HG03175 (cell line): ENCODE data around the gene SOBP.
"Not testable (repeated sequence)": the region's sequence is repeated elsewhere in the genome, so short reads cannot be mapped to it uniquely, and the experiment has no call there.

Experiments
- ATAC-seq: cut with Tn5 transposase; IDR thresholded peaks from one replicate; pipeline ENCODE4 v1.9.1; 2021; ENCODE audit warnings: mild to moderate bottlenecking, moderate library complexity; ENCODE audit not compliant: unreplicated experiment

Gene SOBP

GRCh38 chr6:107520706-107521105 is 30.8 kb downstream of the SOBP start:
- not testable (repeated sequence) for ATAC-seq

- no peak for ATAC-seq
Measured at GRCh38 chr6:107523054-107523791, 33.3 kb downstream of the SOBP start.

GRCh38 chr6:107523794-107524193 is 33.9 kb downstream of the SOBP start:
- no peak for ATAC-seq

GRCh38 chr6:107524626-107525025 is 34.7 kb downstream of the SOBP start:
- no peak for ATAC-seq

- ATAC-seq, result no peak
Measured at GRCh38 chr6:107531868-107532267, 42.0 kb downstream of the SOBP start.

GRCh38 chr6:107532706-107533105 is 42.8 kb downstream of the SOBP start:
- ATAC-seq, result no peak

GRCh38 chr6:107533415-107534059 is 43.6 kb downstream of the SOBP start:
- no peak for ATAC-seq

- ATAC-seq, result no peak
Measured at GRCh38 chr6:107534571-107535141, 44.7 kb downstream of the SOBP start.

GRCh38 chr6:107535626-107536025 is 45.7 kb downstream of the SOBP start:
- no peak for ATAC-seq

GRCh38 chr6:107536180-107536961 is 46.5 kb downstream of the SOBP start:
- ATAC-seq, result no peak

- no peak for ATAC-seq
Measured at GRCh38 chr6:107537559-107537958, 47.6 kb downstream of the SOBP start.

GRCh38 chr6:107538856-107539387 is 49.0 kb downstream of the SOBP start:
- no peak for ATAC-seq

- ATAC-seq, result no peak
Measured at GRCh38 chr6:107539409-107539808, 49.5 kb downstream of the SOBP start.

- ATAC-seq, result no peak
Measured at GRCh38 chr6:107539849-107540464, 50.0 kb downstream of the SOBP start.

GRCh38 chr6:107540465-107540857 is 50.5 kb downstream of the SOBP start:
- no peak for ATAC-seq

- ATAC-seq, result no peak
Measured at GRCh38 chr6:107542192-107542668, 52.3 kb downstream of the SOBP start.

GRCh38 chr6:107543088-107543487 is 53.2 kb downstream of the SOBP start:
- ATAC-seq, result no peak

GRCh38 chr6:107543567-107543966 is 53.6 kb downstream of the SOBP start:
- ATAC-seq, result no peak

- ATAC-seq, result no peak
Measured at GRCh38 chr6:107545763-107546162, 55.8 kb downstream of the SOBP start.

- no peak for ATAC-seq
Measured at GRCh38 chr6:107546691-107547450, 57.0 kb downstream of the SOBP start.
